ENCODE data around the gene RADX. TPM values are rescaled to one million over a fixed set of nuclear protein-coding genes. Genes with fewer than 3 reads are reported as not detected.

The RADX gene
- polyA plus RNA-seq, 1 of the 3 experiments (the other 2 are of a cell fraction): not detected

- TF ChIP-seq USF1 (IDR thresholded peaks at IDR 0.05; ENCODE audit: borderline replicate concordance, low read depth) (no peak), FOXM1 (IDR thresholded peaks at IDR 0.05; ENCODE audit: low read depth) (no peak), ZBTB33 (IDR thresholded peaks at IDR 0.05; ENCODE audit: borderline replicate concordance, low read depth) (no peak), TCF12 (IDR thresholded peaks at IDR 0.05) (no peak), NFIC (IDR thresholded peaks at IDR 0.05; ENCODE audit: borderline replicate concordance) (no peak), FOXJ3 (CRISPR knock-in tag; IDR thresholded peaks at IDR 0.05) (no peak)
- ChIA-PET CTCF (no interaction called here), POLR2A (no interaction called here)
- Histone ChIP-seq H2AFZ (ENCODE audit: low read depth) (no peak overlapping the region), H3K9ac (no peak overlapping the region), H3K4me2 (no peak overlapping the region), H3K4me3 (ENCODE audit: low read depth in 2 of 2, low read length in 1 of 2) (no peak overlapping the region), H3K36me3 (replicated peaks in 1 of 2; ENCODE audit: control insufficient read depth in 1 of 2, insufficient read depth in 2 of 2, low read length in 1 of 2) (no peaks in the 10 kb centered on the region), H3K79me2 (ENCODE audit: insufficient read depth) (no peaks in the 10 kb centered on the region), H3F3A (replicated peaks; ENCODE audit: insufficient read depth) (no peaks in the 10 kb centered on the region), H3K4me1 (ENCODE audit: control insufficient read depth in 1 of 2, insufficient read depth in 2 of 2, low read depth in 1 of 2, low read length in 1 of 2) (no peaks in the 10 kb centered on the region), H3K9me3 (no peaks in the 10 kb centered on the region), H3K27me3 (ENCODE audit: insufficient read depth) (no peaks in the 10 kb centered on the region), H4K20me1 (ENCODE audit: insufficient read depth) (no peaks in the 10 kb centered on the region), H3K9me2 (no peaks in the 10 kb centered on the region), H3K27ac (ENCODE audit: low read depth in 2 of 2, low read length in 1 of 2) (no peak overlapping the region)
- WGBS (ENCODE audit: low lambda C conversion rate): 0% methylated on average over 1 of the region's 1 CpG
- no peak for DNase-seq
These were observed 29.9 kb upstream of the RADX start for GRCh38 chrX:106581856-106582255.

GRCh38 chrX:106585478-106585877, 26.3 kb upstream of the RADX start:
- no peak overlapping the region for H3K27ac ChIP-seq (ENCODE audit: low read depth in 2 of 2, low read length in 1 of 2)
- no peaks in the 10 kb centered on the region for H3K36me3 ChIP-seq (replicated peaks in 1 of 2; ENCODE audit: control insufficient read depth in 1 of 2, insufficient read depth in 2 of 2, low read length in 1 of 2)
- no peak for DNase-seq
- ChIA-PET POLR2A (no interaction called here), CTCF (no interaction called here)
- TF ChIP-seq MAX (IDR thresholded peaks at IDR 0.05; ENCODE audit: low read depth) (no peak), YY1 (IDR thresholded peaks at IDR 0.05; ENCODE audit: low read depth) (no peak), FOXJ3 (CRISPR knock-in tag; IDR thresholded peaks at IDR 0.05) (no peak), SIN3A (IDR thresholded peaks at IDR 0.05; ENCODE audit: borderline replicate concordance, low read depth, low read length) (no peak), RXRA (IDR thresholded peaks at IDR 0.05; ENCODE audit: borderline replicate concordance, low read depth) (no peak), GATA2 (CRISPR knock-in tag; IDR thresholded peaks at IDR 0.05) (no peak), EP300 (IDR thresholded peaks at IDR 0.05; ENCODE audit: borderline replicate concordance in 1 of 2, low read depth in 1 of 2, low read length in 1 of 2) (no peak), REST (IDR thresholded peaks at IDR 0.05; ENCODE audit: low read depth, low read length) (no peak), GABPA (IDR thresholded peaks at IDR 0.05; ENCODE audit: low read depth) (no peak), IRF3 (IDR thresholded peaks at IDR 0.05; ENCODE audit: low read depth, low read length) (no peak), EZH2phosphoT487 (IDR thresholded peaks at IDR 0.05; ENCODE audit: borderline replicate concordance, low read depth) (no peak)
- no peaks in the 10 kb centered on the region for H3K27me3 ChIP-seq (ENCODE audit: insufficient read depth)
- no peak overlapping the region for H3K9ac ChIP-seq
- H3K4me2 ChIP-seq: no peak overlapping the region
- H4K20me1 ChIP-seq (ENCODE audit: insufficient read depth): no peaks in the 10 kb centered on the region
- H3K79me2 ChIP-seq (ENCODE audit: insufficient read depth): no peaks in the 10 kb centered on the region
- no peaks in the 10 kb centered on the region for H3K4me1 ChIP-seq (ENCODE audit: control insufficient read depth in 1 of 2, insufficient read depth in 2 of 2, low read depth in 1 of 2, low read length in 1 of 2)
- no peak overlapping the region for H3K4me3 ChIP-seq (ENCODE audit: low read depth in 2 of 2, low read length in 1 of 2)
- H3F3A ChIP-seq (replicated peaks; ENCODE audit: insufficient read depth): no peaks in the 10 kb centered on the region
- no peaks in the 10 kb centered on the region for H3K9me3 ChIP-seq
- no peaks in the 10 kb centered on the region for H3K9me2 ChIP-seq
- 0% methylated on average over 2 of the region's 2 CpGs for WGBS (ENCODE audit: low lambda C conversion rate)
- H2AFZ ChIP-seq (ENCODE audit: low read depth): no peak overlapping the region

Data from SK-N-SH (cell line).